DND-41 (cell line): ENCODE measurements around the gene MCAT.

Source experiments
- ATAC-seq: fragments of 200-7000 bp; cut with Tn5 transposase; 3 replicates; pipeline ENCODE4 v1.9.1; 2021; ENCODE audit warnings: low read depth; ENCODE audit not compliant: insufficient read depth
- DNase-seq: peaks from one replicate; pipeline ENCODE4 v3.0.0-alpha.2; 2020
- H2AFZ ChIP-seq: 2 replicates; pipeline ENCODE4 v1.6.0; 2012; ENCODE audit warnings: low read depth, low read length
- H3K27ac ChIP-seq: 2 replicates; pipeline ENCODE4 v1.5.1; 2012; ENCODE audit warnings: low read length, inconsistent platforms
- H3K27me3 ChIP-seq: fragments of 200-600 bp; sonication (generic); 2 replicates; pipeline ENCODE4 v1.6.0; 2012; ENCODE audit warnings: low read length, mild to moderate bottlenecking, inconsistent platforms; ENCODE audit not compliant: insufficient read depth, poor library complexity
- H3K36me3 ChIP-seq: 2 replicates; pipeline ENCODE4 v1.5.1; 2012; ENCODE audit warnings: low read length, inconsistent platforms; ENCODE audit not compliant: insufficient read depth
- H3K4me1 ChIP-seq: 2 replicates; pipeline ENCODE4 v1.5.1; 2012; ENCODE audit warnings: mild to moderate bottlenecking, low read length; ENCODE audit not compliant: insufficient read depth
- H3K4me2 ChIP-seq: 2 replicates; pipeline ENCODE4 v1.6.0; 2012; ENCODE audit warnings: mild to moderate bottlenecking, moderate library complexity, low read length, inconsistent platforms; ENCODE audit not compliant: insufficient read depth
- H3K4me3 ChIP-seq, 2 experiments: fragments of 200-600 bp in 1 of 2; shearing (Covaris generic) in 1 of 2; 2 replicates each; pipeline ENCODE4 v1.5.1; 2012 to 2016; ENCODE audit warnings: inconsistent platforms in 2 of 2, low read length in 2 of 2, mild to moderate bottlenecking in 2 of 2, low read depth in 1 of 2, moderate library complexity in 1 of 2
- H3K79me2 ChIP-seq: 2 replicates; pipeline ENCODE4 v1.6.0; 2012; ENCODE audit warnings: low read length, inconsistent platforms; ENCODE audit not compliant: insufficient read depth
- H3K9ac ChIP-seq: 2 replicates; pipeline ENCODE4 v1.6.0; 2012; ENCODE audit warnings: low read depth, mild to moderate bottlenecking, inconsistent platforms, low read length, moderate library complexity
- H3K9me3 ChIP-seq: 2 replicates; pipeline ENCODE4 v1.5.1; 2012; ENCODE audit warnings: low read length, moderate library complexity, mild to moderate bottlenecking, inconsistent platforms; ENCODE audit not compliant: insufficient read depth, severe bottlenecking
- H4K20me1 ChIP-seq: 2 replicates; pipeline ENCODE4 v1.6.0; 2012; ENCODE audit warnings: low read length; ENCODE audit not compliant: insufficient read depth
- CTCF ChIP-seq: IDR thresholded peaks from 2 replicates; pipeline ENCODE4 v1.5.1; 2012; ENCODE audit warnings: borderline replicate concordance, low read length, moderate library complexity, mild to moderate bottlenecking; ENCODE audit not compliant: poor library complexity, severe bottlenecking; ENCODE audit errors: extremely low read depth
- EZH2 ChIP-seq: IDR thresholded peaks from 3 replicates; pipeline ENCODE4 v1.6.1; 2012; ENCODE audit warnings: borderline replicate concordance, low read depth, mild to moderate bottlenecking, moderate library complexity, low read length, inconsistent platforms; ENCODE audit not compliant: severe bottlenecking

The MCAT gene

GRCh38 chr22:43155789-43156188 is 12.6 kb upstream of the MCAT start:
- H3K27ac ChIP-seq: no peak overlapping the region
- H4K20me1 ChIP-seq: peaks cover 2% of the 10 kb centered on the region; the same call in 1 of the 2 replicates
- H3K79me2 ChIP-seq: no peaks in the 10 kb centered on the region
- no peak overlapping the region for H3K4me2 ChIP-seq
- H3K36me3 ChIP-seq: no peaks in the 10 kb centered on the region
- TF ChIP-seq CTCF (no peak), EZH2 (no peak)
- H3K9me3 ChIP-seq: no peaks in the 10 kb centered on the region
- peaks cover 18% of the 10 kb centered on the region for H3K4me1 ChIP-seq
- DNase-seq (no peak), ATAC-seq (no peak)
- no peak overlapping the region for H3K4me3 ChIP-seq
- peaks cover 23% of the 10 kb centered on the region for H3K27me3 ChIP-seq
- no peak overlapping the region for H2AFZ ChIP-seq
- H3K9ac ChIP-seq: no peak overlapping the region

- Histone ChIP-seq H3K79me2 (no peaks in the 10 kb centered on the region), H3K4me1 (peaks cover 19% of the 10 kb centered on the region), H4K20me1 (peaks cover 5% of the 10 kb centered on the region), H3K4me3 (no peak overlapping the region), H3K36me3 (no peaks in the 10 kb centered on the region), H3K9me3 (no peaks in the 10 kb centered on the region), H2AFZ (no peak overlapping the region), H3K4me2 (no peak overlapping the region), H3K27me3 (peaks cover 27% of the 10 kb centered on the region), H3K27ac (no peak overlapping the region), H3K9ac (no peak overlapping the region)
- ATAC-seq: no peak
- DNase-seq: no peak
- no peak for TF ChIP-seq CTCF
- TF ChIP-seq EZH2: no peak
Measured at GRCh38 chr22:43154887-43155536, 11.8 kb upstream of the MCAT start.

GRCh38 chr22:43153899-43154298 is 10.7 kb upstream of the MCAT start:
- Histone ChIP-seq H3K9me3 (no peaks in the 10 kb centered on the region), H3K27me3 (peaks cover 27% of the 10 kb centered on the region), H3K27ac (no peak overlapping the region), H4K20me1 (peaks cover 5% of the 10 kb centered on the region), H3K9ac (no peak overlapping the region), H2AFZ (no peak overlapping the region), H3K36me3 (no peaks in the 10 kb centered on the region), H3K79me2 (no peaks in the 10 kb centered on the region), H3K4me2 (no peak overlapping the region), H3K4me1 (peaks cover 19% of the 10 kb centered on the region), H3K4me3 (no peak overlapping the region)
- TF ChIP-seq EZH2 (no peak), CTCF (no peak)
- DNase-seq (no peak), ATAC-seq (no peak)
